Gastrocnemius medialis (tissue), 4 donors: ENCODE results near the gene RASA3.

Source experiments
- POLR2A ChIP-seq, 2 donors: fragments of 450-650 bp; IDR thresholded peaks; one replicate each; pipeline ENCODE4 v1.6.1; 2017; ENCODE audit warnings: antibody characterized with exemption in 2 of 2, mild to moderate bottlenecking in 2 of 2, moderate library complexity in 2 of 2
- TF ChIP-seq, protein P1 (sequence below), 5 experiments: fragments of 450-650 bp in 3 of 5; fragments of 200-600 bp in 2 of 5; sonication (generic) in 2 of 5; IDR thresholded peaks in 4 of 5; conservative IDR thresholded peaks in 1 of 5; 1 replicate in 4 of 5; 2 replicates in 1 of 5; pipeline ENCODE4 v1.5.1; 2016 to 2019; ENCODE audit warnings: antibody characterized with exemption in 5 of 5, mild to moderate bottlenecking in 3 of 5, moderate library complexity in 3 of 5

DNA sequence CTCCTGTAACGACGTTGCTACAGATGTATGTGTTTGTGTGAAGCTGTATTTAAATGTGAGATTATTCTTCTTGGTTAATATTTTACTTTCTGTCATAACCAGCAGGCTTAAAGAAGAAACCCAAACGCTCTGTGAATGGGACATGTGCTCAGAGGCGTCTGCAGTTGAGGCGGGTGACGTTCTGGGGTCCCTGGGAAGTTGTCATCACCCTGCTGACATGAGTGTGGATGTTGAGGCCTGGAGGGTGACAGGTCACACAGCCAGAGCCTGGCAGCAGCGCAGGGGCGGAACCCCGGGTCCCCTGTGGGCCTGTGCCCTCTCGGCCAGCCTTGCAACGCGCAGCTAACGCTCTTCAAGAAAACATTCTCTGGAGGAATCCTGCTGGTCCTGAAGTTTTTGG lies 16.6 kb downstream of the RASA3 start:
- TF ChIP-seq, protein P1, sequence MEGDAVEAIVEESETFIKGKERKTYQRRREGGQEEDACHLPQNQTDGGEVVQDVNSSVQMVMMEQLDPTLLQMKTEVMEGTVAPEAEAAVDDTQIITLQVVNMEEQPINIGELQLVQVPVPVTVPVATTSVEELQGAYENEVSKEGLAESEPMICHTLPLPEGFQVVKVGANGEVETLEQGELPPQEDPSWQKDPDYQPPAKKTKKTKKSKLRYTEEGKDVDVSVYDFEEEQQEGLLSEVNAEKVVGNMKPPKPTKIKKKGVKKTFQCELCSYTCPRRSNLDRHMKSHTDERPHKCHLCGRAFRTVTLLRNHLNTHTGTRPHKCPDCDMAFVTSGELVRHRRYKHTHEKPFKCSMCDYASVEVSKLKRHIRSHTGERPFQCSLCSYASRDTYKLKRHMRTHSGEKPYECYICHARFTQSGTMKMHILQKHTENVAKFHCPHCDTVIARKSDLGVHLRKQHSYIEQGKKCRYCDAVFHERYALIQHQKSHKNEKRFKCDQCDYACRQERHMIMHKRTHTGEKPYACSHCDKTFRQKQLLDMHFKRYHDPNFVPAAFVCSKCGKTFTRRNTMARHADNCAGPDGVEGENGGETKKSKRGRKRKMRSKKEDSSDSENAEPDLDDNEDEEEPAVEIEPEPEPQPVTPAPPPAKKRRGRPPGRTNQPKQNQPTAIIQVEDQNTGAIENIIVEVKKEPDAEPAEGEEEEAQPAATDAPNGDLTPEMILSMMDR (IDR thresholded peaks at IDR 0.05 in 4 of 5, conservative IDR thresholded peaks at IDR 0.05 in 1 of 5) = no peak
- TF ChIP-seq POLR2A (IDR thresholded peaks at IDR 0.05) = no peak
